ENCODE results near the gene OR2T4. TPM values are rescaled to one million over a fixed set of nuclear protein-coding genes. Genes with fewer than 3 reads are reported as not detected.

OR2T4 gene
- total RNA-seq, 1 donor from 2014 or later, result not detected

GRCh38 chr1:248359415-248359814, 2.0 kb upstream of the OR2T4 start:
- H3K27me3 Mint-ChIP-seq (ENCODE audit: unreplicated experiment), result no peaks in the 10 kb centered on the region
- no peaks in the 10 kb centered on the region for H3K4me1 Mint-ChIP-seq (ENCODE audit: unreplicated experiment)
- H3K9me3 Mint-ChIP-seq (ENCODE audit: unreplicated experiment), result peaks cover 52% of the 10 kb centered on the region
- no peak overlapping the region for H3K27ac Mint-ChIP-seq (ENCODE audit: unreplicated experiment)
- no peak for TF ChIP-seq CTCF (IDR thresholded peaks at IDR 0.05)
- no peaks in the 10 kb centered on the region for H3K36me3 Mint-ChIP-seq (ENCODE audit: unreplicated experiment)
- DNase-seq (ENCODE audit: extremely low spot score, unreplicated experiment), result no peak
- no peak overlapping the region for H3K4me3 Mint-ChIP-seq (ENCODE audit: unreplicated experiment)

- no peak for TF ChIP-seq CTCF (IDR thresholded peaks at IDR 0.05)
- Mint-ChIP-seq H3K27ac (ENCODE audit: unreplicated experiment) (no peak overlapping the region), H3K27me3 (ENCODE audit: unreplicated experiment) (no peaks in the 10 kb centered on the region), H3K36me3 (ENCODE audit: unreplicated experiment) (no peaks in the 10 kb centered on the region), H3K9me3 (ENCODE audit: unreplicated experiment) (peaks cover 74% of the 10 kb centered on the region), H3K4me1 (ENCODE audit: unreplicated experiment) (no peaks in the 10 kb centered on the region), H3K4me3 (ENCODE audit: unreplicated experiment) (no peak overlapping the region)
- no peak for DNase-seq (ENCODE audit: extremely low spot score, unreplicated experiment)
Measured at GRCh38 chr1:248366609-248367008, 5.1 kb downstream of the OR2T4 start.

GRCh38 chr1:248372394-248372793, 10.9 kb downstream of the OR2T4 start:
- Mint-ChIP-seq H3K4me1 (ENCODE audit: unreplicated experiment) (no peaks in the 10 kb centered on the region), H3K9me3 (ENCODE audit: unreplicated experiment) (peaks cover 73% of the 10 kb centered on the region), H3K27ac (ENCODE audit: unreplicated experiment) (no peak overlapping the region), H3K27me3 (ENCODE audit: unreplicated experiment) (no peaks in the 10 kb centered on the region), H3K36me3 (ENCODE audit: unreplicated experiment) (no peaks in the 10 kb centered on the region), H3K4me3 (ENCODE audit: unreplicated experiment) (no peak overlapping the region)
- no peak for DNase-seq (ENCODE audit: extremely low spot score, unreplicated experiment)
- TF ChIP-seq CTCF (IDR thresholded peaks at IDR 0.05), result no peak

- TF ChIP-seq CTCF (IDR thresholded peaks at IDR 0.05), result no peak
- H3K36me3 Mint-ChIP-seq (ENCODE audit: unreplicated experiment), result no peaks in the 10 kb centered on the region
- H3K27ac Mint-ChIP-seq (ENCODE audit: unreplicated experiment), result no peak overlapping the region
- no peak for DNase-seq (ENCODE audit: extremely low spot score, unreplicated experiment)
- H3K4me3 Mint-ChIP-seq (ENCODE audit: unreplicated experiment), result no peak overlapping the region
- no peaks in the 10 kb centered on the region for H3K27me3 Mint-ChIP-seq (ENCODE audit: unreplicated experiment)
- no peaks in the 10 kb centered on the region for H3K4me1 Mint-ChIP-seq (ENCODE audit: unreplicated experiment)
- H3K9me3 Mint-ChIP-seq (ENCODE audit: unreplicated experiment), result peaks cover 72% of the 10 kb centered on the region
Measured at GRCh38 chr1:248373761-248374160, 12.3 kb downstream of the OR2T4 start.

- no peak within 1 kb of the TSS for H3K27ac Mint-ChIP-seq (ENCODE audit: unreplicated experiment)
- TF ChIP-seq CTCF (IDR thresholded peaks at IDR 0.05), result no peak
- no peaks in the 10 kb centered on the region for H3K36me3 Mint-ChIP-seq (ENCODE audit: unreplicated experiment)
- no peaks in the 10 kb centered on the region for H3K27me3 Mint-ChIP-seq (ENCODE audit: unreplicated experiment)
- peaks cover 57% of the 10 kb centered on the region for H3K9me3 Mint-ChIP-seq (ENCODE audit: unreplicated experiment)
- no peak within 1 kb of the TSS for H3K4me3 Mint-ChIP-seq (ENCODE audit: unreplicated experiment)
- H3K4me1 Mint-ChIP-seq (ENCODE audit: unreplicated experiment), result no peaks in the 10 kb centered on the region
- no peak for DNase-seq (ENCODE audit: extremely low spot score, unreplicated experiment)
Measured at GRCh38 chr1:248375446-248375845, 14.0 kb downstream of the OR2T4 start, which contains the start of gene OR2T6. Gene OR2T6 (plus strand): TSS chr1:248375746. CDS start chr1:248387609, 11,863 bp downstream.

Data from osteocyte (in vitro differentiated cells).